Stimulated activated CD4-positive, alpha-beta T cell treated with anti-CD3 and anti-CD28 coated beads, Interleukin-4, amount 100 ng/mL, for 48 hours (primary cell): ENCODE results near the gene LRIG1.

ENCODE experiments used
- DNase-seq, 2 donors: peaks; one replicate each; pipeline ENCODE4 v3.0.0-alpha.2; 2020; ENCODE audit warnings: low read depth in 2 of 2

The LRIG1 gene

DNA sequence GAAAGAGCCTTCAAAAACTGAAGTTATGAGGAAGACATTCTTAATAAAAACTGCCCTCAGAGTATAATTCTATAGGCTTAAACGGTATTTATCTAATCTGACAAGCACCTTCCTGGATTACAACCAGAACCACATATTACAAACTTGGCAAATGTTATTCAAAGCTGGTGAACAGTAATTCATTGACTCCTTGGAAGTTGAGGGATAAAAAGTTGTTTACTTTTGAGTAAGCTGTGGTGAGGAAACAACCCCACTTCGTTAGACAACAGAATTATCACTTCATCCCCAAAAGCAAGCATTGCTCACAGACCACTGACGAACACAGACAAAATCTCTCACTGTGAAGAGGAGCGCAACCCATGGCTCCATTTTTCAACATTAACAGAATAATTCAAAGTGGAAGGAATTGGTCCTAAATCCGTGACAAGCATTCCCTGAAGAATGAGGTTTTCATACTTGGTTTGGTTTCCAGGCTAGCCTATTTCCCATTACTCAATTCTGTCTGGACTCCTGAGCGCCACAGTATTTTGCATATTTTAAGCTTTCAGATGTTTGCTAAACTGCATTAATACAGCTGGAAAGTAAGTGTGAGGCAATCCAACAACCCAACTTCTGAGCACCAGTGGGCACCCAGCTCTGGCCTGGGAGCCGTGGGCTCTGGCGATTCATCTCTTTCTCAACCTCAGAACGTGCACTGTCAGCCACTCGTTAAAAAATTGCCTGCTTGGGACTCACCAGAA is 32.7 kb downstream of the LRIG1 start:
- DNase-seq: no peak

- no peak for DNase-seq
Measured at GRCh38 chr3:66466606-66467270, 34.1 kb downstream of the LRIG1 start.

- no peak for DNase-seq
Measured at GRCh38 chr3:66465587-66465986, 35.2 kb downstream of the LRIG1 start.

DNA sequence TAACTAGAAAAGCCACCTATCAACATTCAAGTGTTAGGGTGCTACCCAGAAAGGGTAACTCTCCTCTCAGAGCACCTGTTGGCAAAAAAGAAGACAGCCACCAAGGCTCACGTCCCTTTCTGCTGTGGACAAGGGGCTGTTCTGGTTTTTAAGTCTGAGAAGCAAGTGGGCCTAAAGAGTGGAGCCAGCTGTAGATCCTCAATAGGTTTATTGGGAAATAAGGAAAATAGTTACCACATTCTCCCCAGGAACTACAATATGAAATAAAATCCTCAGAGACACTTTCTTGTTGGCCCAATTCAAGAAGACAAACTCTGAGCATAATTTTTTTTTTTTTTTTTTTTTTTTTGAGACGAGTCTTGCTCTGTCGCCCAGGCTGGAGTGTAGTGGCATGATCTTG is 35.8 kb downstream of the LRIG1 start:
- no peak for DNase-seq

DNA sequence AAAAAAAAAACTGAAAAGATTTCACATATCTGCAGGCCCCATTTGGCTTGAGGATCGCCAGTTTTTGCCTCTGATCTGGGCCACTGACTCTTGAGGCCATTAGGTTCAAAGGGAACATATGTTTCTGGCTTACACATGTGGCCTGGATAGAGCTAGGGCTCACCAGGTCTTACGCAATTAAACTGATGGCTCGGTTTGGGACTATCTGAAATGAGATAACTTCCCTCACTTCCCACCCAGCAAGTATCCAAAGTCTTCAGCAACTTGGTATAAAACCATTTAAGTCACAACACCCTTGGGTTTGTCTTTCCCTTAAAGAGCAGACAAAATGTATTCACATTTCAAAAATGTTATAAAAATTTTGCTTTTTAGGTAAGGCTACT is 36.3 kb downstream of the LRIG1 start:
- DNase-seq: no peak

- no peak for DNase-seq
Measured at GRCh38 chr3:66463730-66464511, 36.9 kb downstream of the LRIG1 start.

GRCh38 chr3:66463054-66463631 is 37.7 kb downstream of the LRIG1 start:
- DNase-seq: no peak

- DNase-seq: no peak
Measured at GRCh38 chr3:66457252-66457651, 43.6 kb downstream of the LRIG1 start.

GRCh38 chr3:66456711-66457173 is 44.1 kb downstream of the LRIG1 start:
- DNase-seq: no peak

GRCh38 chr3:66454464-66454859 is 46.4 kb downstream of the LRIG1 start:
- no peak for DNase-seq

GRCh38 chr3:66453651-66454463 is 47.0 kb downstream of the LRIG1 start:
- no peak for DNase-seq

DNA sequence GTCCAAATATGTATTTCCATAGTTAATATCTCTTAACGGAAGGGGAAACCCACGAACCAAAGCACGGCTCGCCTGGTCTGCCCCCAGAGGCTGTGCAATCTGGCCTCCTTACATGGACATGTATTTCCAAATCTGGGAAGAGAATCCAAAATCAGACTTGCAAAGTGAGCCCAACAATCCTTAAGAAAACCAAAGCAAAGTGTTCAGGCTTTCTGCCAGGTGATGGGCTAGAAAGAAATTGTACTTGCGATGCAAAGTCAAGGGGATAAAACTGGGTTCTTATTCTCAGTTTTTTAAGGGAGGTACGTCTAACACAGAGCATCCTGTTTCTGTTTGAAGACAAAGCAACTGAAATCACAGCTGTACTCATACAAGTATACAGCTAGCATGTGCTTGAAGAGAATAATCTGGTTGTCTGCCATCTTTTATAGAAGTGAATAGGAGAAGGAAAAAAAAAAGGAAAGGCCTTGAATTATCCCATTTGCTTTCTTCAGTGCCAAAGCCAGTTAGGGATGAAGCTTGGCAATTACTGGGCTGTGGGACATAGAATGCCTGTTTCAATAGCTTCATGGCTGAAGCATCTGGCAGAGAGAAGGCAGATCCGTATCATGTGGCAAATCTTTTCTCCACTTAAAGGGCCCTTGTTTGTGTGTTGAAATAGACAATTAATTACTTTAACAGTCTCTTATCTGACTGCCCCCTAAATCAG is 48.4 kb downstream of the LRIG1 start:
- no peak for DNase-seq

- DNase-seq: no peak
Measured at GRCh38 chr3:66451766-66452165, 49.1 kb downstream of the LRIG1 start.

DNA sequence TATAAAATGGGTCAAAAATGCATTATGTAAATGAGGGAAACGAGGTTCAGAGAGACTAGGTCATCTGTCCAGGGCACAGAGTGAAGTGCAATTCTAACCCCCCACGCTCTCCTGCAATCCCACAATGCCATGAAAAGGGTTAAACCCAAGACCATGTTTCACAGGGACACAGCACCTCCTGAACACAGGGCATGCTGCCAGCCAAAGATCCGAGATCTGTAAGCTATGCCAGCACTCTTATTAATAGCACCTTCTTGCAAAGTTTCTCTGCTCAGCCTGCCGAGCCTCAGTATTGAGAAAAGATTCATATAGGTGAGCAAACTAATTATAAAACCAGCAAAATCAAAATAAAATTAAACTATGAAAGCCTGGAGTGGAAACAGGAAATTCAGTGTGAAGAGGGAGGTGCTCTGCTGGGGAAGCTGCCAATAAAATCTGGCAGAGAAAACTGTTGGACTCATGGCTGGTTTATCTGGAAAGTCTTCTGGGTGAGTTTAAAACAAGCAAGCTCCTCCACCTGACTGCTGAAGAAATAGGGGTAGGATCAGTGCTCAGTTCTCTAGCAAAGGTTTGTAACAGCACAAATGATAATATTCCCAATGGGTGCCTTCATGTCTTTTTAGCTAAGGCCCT is 50.3 kb downstream of the LRIG1 start:
- DNase-seq: no peak

- DNase-seq: no peak
Measured at GRCh38 chr3:66449411-66449974, 51.3 kb downstream of the LRIG1 start.

GRCh38 chr3:66444146-66444644 is 56.6 kb downstream of the LRIG1 start:
- no peak for DNase-seq

DNA sequence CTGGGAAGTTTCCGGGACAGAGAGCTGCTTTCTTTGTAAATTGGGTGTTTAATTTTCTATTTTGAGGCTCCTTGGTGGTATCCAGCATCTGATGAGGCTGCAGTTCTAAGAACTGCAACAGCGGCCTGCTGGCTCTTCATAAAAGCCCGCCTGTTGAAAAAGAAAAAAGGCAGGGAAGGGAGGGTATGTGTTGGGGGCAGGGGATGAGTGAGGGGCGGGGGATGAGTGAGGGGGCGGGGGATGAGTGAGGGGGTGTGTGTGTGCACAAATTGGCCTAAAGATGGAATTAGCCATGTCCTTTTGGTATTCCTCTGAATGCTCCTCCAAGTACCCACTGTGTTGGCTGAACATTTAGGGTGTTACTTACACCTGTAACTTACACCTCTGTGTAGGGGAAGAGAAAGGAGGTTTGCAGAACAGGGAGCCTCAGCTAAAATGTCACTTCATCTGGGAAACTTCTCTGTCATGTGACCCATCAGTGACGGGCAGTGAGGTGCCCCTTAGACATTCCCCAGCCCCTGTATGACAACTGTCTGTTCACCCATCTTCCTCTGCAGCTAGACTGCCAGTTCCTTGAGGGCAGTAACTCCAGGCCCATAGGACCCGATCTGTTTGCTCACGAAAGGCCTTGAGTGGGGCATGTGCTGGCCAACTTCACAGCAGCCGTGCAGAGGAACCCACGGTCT is 57.6 kb downstream of the LRIG1 start:
- no peak for DNase-seq

- no peak for DNase-seq
Measured at GRCh38 chr3:66442254-66443117, 58.3 kb downstream of the LRIG1 start.
